K562 (cell line): Measurements from ENCODE around the gene ZNF628. TPM values are rescaled to one million over a fixed set of nuclear protein-coding genes. Genes with fewer than 3 reads are reported as not detected.

ENCODE experiments used
- AFF1 ChIP-seq, 2 experiments: fragments of 450-650 bp; IDR thresholded peaks; 2 replicates each; pipeline ENCODE4 v1.6.1; 2018; ENCODE audit warnings: mild to moderate bottlenecking in 2 of 2, low read depth in 1 of 2; ENCODE audit not compliant: partially characterized antibody in 2 of 2
- ATF1 ChIP-seq, 2 experiments: fragments of 450-650 bp in 1 of 2; IDR thresholded peaks; 2 replicates each; pipeline ENCODE4 v1.6.1; 2016; ENCODE audit warnings: missing compliant biosample characterization in 1 of 2, missing genetic modification characterization in 1 of 2
- BCLAF1 ChIP-seq, 2 experiments: fragments of 450-650 bp in 1 of 2; IDR thresholded peaks; 2 replicates each; pipeline ENCODE4 v1.6.1; 2011 to 2017; ENCODE audit warnings: low read depth in 2 of 2, antibody characterized with exemption in 1 of 2, borderline replicate concordance in 1 of 2, low read length in 1 of 2, mild to moderate bottlenecking in 1 of 2, mixed read lengths in 1 of 2; ENCODE audit not compliant: control insufficient read depth in 1 of 2
- CC2D1A ChIP-seq: fragments of 450-650 bp; IDR thresholded peaks from 2 replicates; pipeline ENCODE4 v1.6.1; 2017; ENCODE audit warnings: mild to moderate bottlenecking
- CHD2 ChIP-seq: IDR thresholded peaks from 2 replicates; pipeline ENCODE4 v1.6.1; 2011; ENCODE audit warnings: low read depth, low read length
- ELF4 ChIP-seq: fragments of 450-650 bp; formaldehyde crosslinking; IDR thresholded peaks from 2 replicates; pipeline ENCODE4 v1.4.0; 2022; ENCODE audit warnings: missing genetic modification characterization
- FOS ChIP-seq: IDR thresholded peaks from 3 replicates; pipeline ENCODE4 v1.6.1; 2011; ENCODE audit not compliant: insufficient read length; ENCODE audit errors: extremely low read depth
- FOXM1 ChIP-seq, 2 experiments: fragments of 450-650 bp in 1 of 2; sonication (generic) in 1 of 2; formaldehyde crosslinking in 1 of 2; IDR thresholded peaks; 2 replicates each; pipeline versions ENCODE4 v1.6.1 to v1.9.0; 2017 to 2022; ENCODE audit warnings: low read depth in 2 of 2, mild to moderate bottlenecking in 2 of 2, missing genetic modification reagents in 1 of 2, moderate library complexity in 1 of 2
- GABPB1 ChIP-seq: sonication (generic); formaldehyde crosslinking; IDR thresholded peaks from 2 replicates; pipeline ENCODE4 v1.8.0; 2022; ENCODE audit warnings: mild to moderate bottlenecking, missing genetic modification reagents
- HIVEP1 ChIP-seq: fragments of 250-450 bp; sonication (Bioruptor Pico); IDR thresholded peaks from 2 replicates; pipeline ENCODE4 v1.4.0; 2020; ENCODE audit warnings: mild to moderate bottlenecking
- NRF1 ChIP-seq, 2 experiments: fragments of 450-650 bp; IDR thresholded peaks in 1 of 2; conservative IDR thresholded peaks in 1 of 2; 2 replicates each; pipeline ENCODE4 v1.6.1; 2014; ENCODE audit warnings: mild to moderate bottlenecking in 2 of 2
- RB1 ChIP-seq: fragments of 450-650 bp; IDR thresholded peaks from 2 replicates; pipeline ENCODE4 v1.6.1; 2017; ENCODE audit warnings: low read depth, mild to moderate bottlenecking
- RBM15 ChIP-seq: fragments of 200-400 bp; formaldehyde crosslinking; IDR thresholded peaks from 2 replicates; pipeline ENCODE4 v1.6.1; 2018; ENCODE audit warnings: mild to moderate bottlenecking, low read length, moderate library complexity; ENCODE audit not compliant: insufficient read depth
- SIN3B ChIP-seq: fragments of 450-650 bp; IDR thresholded peaks from 2 replicates; pipeline ENCODE4 v1.6.1; 2017; ENCODE audit warnings: low read depth, mild to moderate bottlenecking, moderate library complexity
- polyA plus RNA-seq, 8 experiments: library from polyadenylated mRNA; depleted of rRNA in 4 of 8; stranded (reverse) in 5 of 8; unstranded in 3 of 8; fragments of >200 nt; fragmentation: Nextera tagmentation in 2 of 8; fragmentation: Illumina TruSeq in 1 of 8; extraction: Ambion mirVana in 2 of 8; extraction: Trizol in 1 of 8; gene quantifications; 2 replicates each; pipeline versions ENCODE4 v1.2.1 to v1.2.3, GENCODE V29; 2011 to 2014; ENCODE audit warnings: inconsistent platforms in 1 of 8, missing spikeins in 1 of 8
- total RNA-seq, 7 experiments: library from RNA; depleted of rRNA in 6 of 7; stranded (reverse); fragments of >200 nt in 6 of 7; fragmentation: Illumina TruSeq in 2 of 7; extraction: Trizol in 2 of 7; gene quantifications; 2 replicates each; pipeline versions ENCODE4 v1.2.1 to v1.2.3, GENCODE V29; 2011 to 2021; ENCODE audit warnings: low replicate concordance in 1 of 7
- TF ChIP-seq, protein P1 (sequence below): sonication (generic); formaldehyde crosslinking; IDR thresholded peaks from 2 replicates; pipeline ENCODE4 v1.8.1; 2023; ENCODE audit warnings: mild to moderate bottlenecking, missing genetic modification reagents
- TF ChIP-seq, protein P2 (sequence below): fragments of 250-450 bp; sonication (Bioruptor Pico); IDR thresholded peaks from 2 replicates; pipeline ENCODE4 v1.5.0; 2021

ZNF628 gene
- total and polyA plus RNA-seq, 9 of the 15 experiments (the other 6 are each of a cell fraction or from before 2014, with no cell fraction given): 0.13 to 13.6 (median 2.2) TPM; not detected in 3

DNA sequence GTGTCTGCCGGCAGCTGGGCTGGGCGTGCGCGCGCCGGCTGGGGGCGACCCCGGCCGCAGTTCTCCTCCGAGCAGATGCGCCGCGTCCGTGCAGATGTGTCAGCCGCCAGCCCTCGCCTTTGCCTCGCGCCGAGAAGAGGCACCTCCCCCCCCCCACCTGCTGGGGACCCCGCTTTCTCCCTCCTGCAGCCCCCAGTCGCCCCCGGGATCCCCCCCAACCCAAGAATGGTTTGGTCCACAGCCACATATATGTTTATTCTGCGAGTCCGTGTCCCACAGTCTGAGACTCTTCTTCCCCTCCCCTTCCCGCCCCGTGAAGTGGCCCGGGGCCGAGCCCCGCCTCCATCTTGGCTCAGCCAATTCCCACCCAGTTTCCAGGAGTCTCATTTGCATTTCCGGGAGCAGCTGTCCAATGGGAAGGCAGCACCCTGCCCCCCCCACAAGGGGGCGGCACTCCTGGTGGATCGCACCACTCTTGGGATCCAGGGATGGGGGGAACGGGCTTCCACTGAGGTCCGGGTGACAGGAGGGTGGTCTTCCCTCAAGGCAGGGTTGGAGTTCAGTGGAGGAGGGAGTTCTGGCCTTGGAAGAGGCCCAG, 23.6 kb upstream of the ZNF628 start (continued):
- TF ChIP-seq, protein P1, sequence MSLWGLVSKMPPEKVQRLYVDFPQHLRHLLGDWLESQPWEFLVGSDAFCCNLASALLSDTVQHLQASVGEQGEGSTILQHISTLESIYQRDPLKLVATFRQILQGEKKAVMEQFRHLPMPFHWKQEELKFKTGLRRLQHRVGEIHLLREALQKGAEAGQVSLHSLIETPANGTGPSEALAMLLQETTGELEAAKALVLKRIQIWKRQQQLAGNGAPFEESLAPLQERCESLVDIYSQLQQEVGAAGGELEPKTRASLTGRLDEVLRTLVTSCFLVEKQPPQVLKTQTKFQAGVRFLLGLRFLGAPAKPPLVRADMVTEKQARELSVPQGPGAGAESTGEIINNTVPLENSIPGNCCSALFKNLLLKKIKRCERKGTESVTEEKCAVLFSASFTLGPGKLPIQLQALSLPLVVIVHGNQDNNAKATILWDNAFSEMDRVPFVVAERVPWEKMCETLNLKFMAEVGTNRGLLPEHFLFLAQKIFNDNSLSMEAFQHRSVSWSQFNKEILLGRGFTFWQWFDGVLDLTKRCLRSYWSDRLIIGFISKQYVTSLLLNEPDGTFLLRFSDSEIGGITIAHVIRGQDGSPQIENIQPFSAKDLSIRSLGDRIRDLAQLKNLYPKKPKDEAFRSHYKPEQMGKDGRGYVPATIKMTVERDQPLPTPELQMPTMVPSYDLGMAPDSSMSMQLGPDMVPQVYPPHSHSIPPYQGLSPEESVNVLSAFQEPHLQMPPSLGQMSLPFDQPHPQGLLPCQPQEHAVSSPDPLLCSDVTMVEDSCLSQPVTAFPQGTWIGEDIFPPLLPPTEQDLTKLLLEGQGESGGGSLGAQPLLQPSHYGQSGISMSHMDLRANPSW: no peak
- TF ChIP-seq ELF4 (CRISPR knock-in tag): no peak
- peak; percentile 53 for TF ChIP-seq CHD2
- no peak for TF ChIP-seq HIVEP1 (CRISPR knock-in tag)
- no peak for TF ChIP-seq RBM15
- peak in 1 of 2 experiments; percentile 90; a peak in 1 of 4 replicates for TF ChIP-seq BCLAF1 (IDR thresholded peaks at IDR 0.05; ENCODE audit: borderline replicate concordance in 1 of 2, control insufficient read depth in 1 of 2, low read depth in 2 of 2, low read length in 1 of 2)
- peak; percentile 86 for TF ChIP-seq FOXM1 (IDR thresholded peaks at IDR 0.05; ENCODE audit: low read depth)
- TF ChIP-seq FOXM1 (CRISPR knock-in tag; IDR thresholded peaks at IDR 0.05; ENCODE audit: low read depth): no peak
- no peak for TF ChIP-seq ATF1 (CRISPR knock-in tag; IDR thresholded peaks at IDR 0.05)
- 0 out of 2 replicates have a peak, but pooled peaks have one; percentile 28 for TF ChIP-seq ATF1 (tag; IDR thresholded peaks at IDR 0.05)
- peak in 1 of 2 experiments; percentile 28 for TF ChIP-seq AFF1 (IDR thresholded peaks at IDR 0.05; ENCODE audit: low read depth in 1 of 2, partially characterized antibody in 2 of 2)
- TF ChIP-seq RB1: peak; percentile 38; the same call in 1 of the 2 replicates
- TF ChIP-seq SIN3B: no peak
- TF ChIP-seq, protein P2, sequence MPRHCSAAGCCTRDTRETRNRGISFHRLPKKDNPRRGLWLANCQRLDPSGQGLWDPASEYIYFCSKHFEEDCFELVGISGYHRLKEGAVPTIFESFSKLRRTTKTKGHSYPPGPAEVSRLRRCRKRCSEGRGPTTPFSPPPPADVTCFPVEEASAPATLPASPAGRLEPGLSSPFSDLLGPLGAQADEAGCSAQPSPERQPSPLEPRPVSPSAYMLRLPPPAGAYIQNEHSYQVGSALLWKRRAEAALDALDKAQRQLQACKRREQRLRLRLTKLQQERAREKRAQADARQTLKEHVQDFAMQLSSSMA (CRISPR knock-in tag): no peak
- peak in 1 of 2 experiments; percentile 46; a peak in 1 of 4 replicates for TF ChIP-seq NRF1 (conservative IDR thresholded peaks at IDR 0.05 in 1 of 2, IDR thresholded peaks at IDR 0.05 in 1 of 2)
- TF ChIP-seq FOS: peak; percentile 79
- peak; percentile 82; the same call in 1 of the 2 replicates for TF ChIP-seq CC2D1A
- peak; percentile 69 for TF ChIP-seq GABPB1
